ENCODE results near the gene TSHR. TPM values are rescaled to one million over a fixed set of nuclear protein-coding genes. Genes with fewer than 3 reads are reported as not detected.

TSHR gene
- total and polyA plus RNA-seq, 2 of the 13 experiments (the other 11 are each of a cell fraction or from before 2014, with no cell fraction given) = not detected

DNA sequence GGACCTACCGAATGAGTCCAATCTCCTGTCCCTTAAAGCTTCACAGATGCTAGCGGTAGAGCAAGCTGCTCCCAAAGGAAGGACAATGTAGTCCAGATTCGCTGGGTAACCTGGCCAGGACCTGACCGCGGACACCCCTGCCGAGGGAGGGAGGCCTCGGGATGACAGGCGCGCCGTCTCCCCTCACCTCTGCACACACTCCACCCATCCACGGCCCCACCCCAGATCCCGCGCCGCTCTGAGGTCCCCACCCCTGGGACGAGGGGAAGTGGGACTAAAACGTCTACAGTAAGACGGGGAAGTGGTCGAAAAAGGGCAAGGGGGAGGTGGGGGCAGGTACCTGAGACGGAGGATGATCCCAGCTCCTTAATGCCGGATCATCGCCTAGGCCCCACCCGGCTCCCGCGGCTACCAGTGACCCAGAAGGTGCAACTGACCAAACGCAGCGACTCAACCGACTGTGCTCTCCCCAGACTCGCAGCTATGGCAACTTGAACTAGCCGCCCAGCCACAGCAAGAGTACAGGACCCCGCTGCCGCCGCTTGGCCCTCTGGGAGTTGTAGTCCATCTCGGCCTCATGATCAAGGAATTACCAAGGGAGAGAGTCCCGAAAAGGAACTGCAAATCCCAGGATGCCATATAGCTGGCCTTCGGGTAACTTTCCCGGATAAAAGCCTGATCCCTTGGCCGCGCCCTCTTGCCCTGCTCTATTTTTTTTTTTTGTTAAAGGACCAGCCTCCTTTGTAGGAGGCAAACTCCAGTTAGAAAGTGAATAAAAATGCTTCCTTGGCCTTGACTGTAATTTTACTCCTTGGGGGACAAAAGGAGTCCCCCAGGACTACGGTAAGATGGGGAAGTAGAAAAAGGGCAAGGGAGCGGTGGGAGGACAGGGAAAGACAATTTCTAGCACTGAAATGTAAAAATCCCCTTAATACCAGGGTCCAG is 13.9 kb upstream of the TSHR start, which contains the start of gene CEP128 (continued):
- TF ChIP-seq ZNF891 (CRISPR knock-in tag; IDR thresholded peaks at IDR 0.05) (peak; percentile 51; the same call in 1 of the 2 replicates), GABPB1 (CRISPR knock-in tag; IDR thresholded peaks at IDR 0.05) (peak; percentile 80), HDAC2 (CRISPR knock-in tag; IDR thresholded peaks at IDR 0.05) (0 out of 2 replicates have a peak, but pooled peaks have one; percentile 36), AKAP8 (CRISPR knock-in tag; IDR thresholded peaks at IDR 0.05) (no peak), FOXA3 (CRISPR knock-in tag; IDR thresholded peaks at IDR 0.05) (0 out of 2 replicates have a peak, but pooled peaks have one; percentile 18), ZNF501 (CRISPR knock-in tag; IDR thresholded peaks at IDR 0.05) (peak; percentile 72; the same call in 1 of the 2 replicates), DNMT3B (CRISPR knock-in tag; conservative IDR thresholded peaks at IDR 0.05) (no peak), ZFP41 (CRISPR knock-in tag; IDR thresholded peaks at IDR 0.05; ENCODE audit: borderline replicate concordance) (no peak), RBM22 (optimal IDR thresholded peaks at IDR 0.05; ENCODE audit: low read length) (peak; percentile 25), NFIB (CRISPR knock-in tag; IDR thresholded peaks at IDR 0.05; ENCODE audit: borderline replicate concordance) (no peak), PCBP1 (IDR thresholded peaks at IDR 0.05; ENCODE audit: borderline replicate concordance, low read depth, low read length) (0 out of 2 replicates have a peak, but pooled peaks have one; percentile 48), ZSCAN21 (CRISPR knock-in tag; IDR thresholded peaks at IDR 0.05; ENCODE audit: borderline replicate concordance) (no peak), ZNF777 (CRISPR knock-in tag; IDR thresholded peaks at IDR 0.05) (no peak), REPIN1 (CRISPR knock-in tag; IDR thresholded peaks at IDR 0.05; ENCODE audit: borderline replicate concordance, low read depth) (0 out of 2 replicates have a peak, but pooled peaks have one; percentile 29), TGIF2 (CRISPR knock-in tag; IDR thresholded peaks at IDR 0.05) (peak; percentile 80; the same call in 1 of the 2 replicates), SIX4 (CRISPR knock-in tag; IDR thresholded peaks at IDR 0.05) (0 out of 2 replicates have a peak, but pooled peaks have one; percentile 25), U2AF2 (IDR thresholded peaks at IDR 0.05; ENCODE audit: low read depth, low read length) (no peak), AHR (CRISPR knock-in tag; IDR thresholded peaks at IDR 0.05) (no peak; the same call in 1 of the 2 replicates)
- TF ChIP-seq, protein P1, sequence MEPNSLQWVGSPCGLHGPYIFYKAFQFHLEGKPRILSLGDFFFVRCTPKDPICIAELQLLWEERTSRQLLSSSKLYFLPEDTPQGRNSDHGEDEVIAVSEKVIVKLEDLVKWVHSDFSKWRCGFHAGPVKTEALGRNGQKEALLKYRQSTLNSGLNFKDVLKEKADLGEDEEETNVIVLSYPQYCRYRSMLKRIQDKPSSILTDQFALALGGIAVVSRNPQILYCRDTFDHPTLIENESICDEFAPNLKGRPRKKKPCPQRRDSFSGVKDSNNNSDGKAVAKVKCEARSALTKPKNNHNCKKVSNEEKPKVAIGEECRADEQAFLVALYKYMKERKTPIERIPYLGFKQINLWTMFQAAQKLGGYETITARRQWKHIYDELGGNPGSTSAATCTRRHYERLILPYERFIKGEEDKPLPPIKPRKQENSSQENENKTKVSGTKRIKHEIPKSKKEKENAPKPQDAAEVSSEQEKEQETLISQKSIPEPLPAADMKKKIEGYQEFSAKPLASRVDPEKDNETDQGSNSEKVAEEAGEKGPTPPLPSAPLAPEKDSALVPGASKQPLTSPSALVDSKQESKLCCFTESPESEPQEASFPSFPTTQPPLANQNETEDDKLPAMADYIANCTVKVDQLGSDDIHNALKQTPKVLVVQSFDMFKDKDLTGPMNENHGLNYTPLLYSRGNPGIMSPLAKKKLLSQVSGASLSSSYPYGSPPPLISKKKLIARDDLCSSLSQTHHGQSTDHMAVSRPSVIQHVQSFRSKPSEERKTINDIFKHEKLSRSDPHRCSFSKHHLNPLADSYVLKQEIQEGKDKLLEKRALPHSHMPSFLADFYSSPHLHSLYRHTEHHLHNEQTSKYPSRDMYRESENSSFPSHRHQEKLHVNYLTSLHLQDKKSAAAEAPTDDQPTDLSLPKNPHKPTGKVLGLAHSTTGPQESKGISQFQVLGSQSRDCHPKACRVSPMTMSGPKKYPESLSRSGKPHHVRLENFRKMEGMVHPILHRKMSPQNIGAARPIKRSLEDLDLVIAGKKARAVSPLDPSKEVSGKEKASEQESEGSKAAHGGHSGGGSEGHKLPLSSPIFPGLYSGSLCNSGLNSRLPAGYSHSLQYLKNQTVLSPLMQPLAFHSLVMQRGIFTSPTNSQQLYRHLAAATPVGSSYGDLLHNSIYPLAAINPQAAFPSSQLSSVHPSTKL (CRISPR knock-in tag; IDR thresholded peaks at IDR 0.05) = peak; percentile 42
- TF ChIP-seq, protein P2, sequence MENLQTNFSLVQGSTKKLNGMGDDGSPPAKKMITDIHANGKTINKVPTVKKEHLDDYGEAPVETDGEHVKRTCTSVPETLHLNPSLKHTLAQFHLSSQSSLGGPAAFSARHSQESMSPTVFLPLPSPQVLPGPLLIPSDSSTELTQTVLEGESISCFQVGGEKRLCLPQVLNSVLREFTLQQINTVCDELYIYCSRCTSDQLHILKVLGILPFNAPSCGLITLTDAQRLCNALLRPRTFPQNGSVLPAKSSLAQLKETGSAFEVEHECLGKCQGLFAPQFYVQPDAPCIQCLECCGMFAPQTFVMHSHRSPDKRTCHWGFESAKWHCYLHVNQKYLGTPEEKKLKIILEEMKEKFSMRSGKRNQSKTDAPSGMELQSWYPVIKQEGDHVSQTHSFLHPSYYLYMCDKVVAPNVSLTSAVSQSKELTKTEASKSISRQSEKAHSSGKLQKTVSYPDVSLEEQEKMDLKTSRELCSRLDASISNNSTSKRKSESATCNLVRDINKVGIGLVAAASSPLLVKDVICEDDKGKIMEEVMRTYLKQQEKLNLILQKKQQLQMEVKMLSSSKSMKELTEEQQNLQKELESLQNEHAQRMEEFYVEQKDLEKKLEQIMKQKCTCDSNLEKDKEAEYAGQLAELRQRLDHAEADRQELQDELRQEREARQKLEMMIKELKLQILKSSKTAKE (CRISPR knock-in tag; IDR thresholded peaks at IDR 0.05; ENCODE audit: borderline replicate concordance) = no peak
- TF ChIP-seq, protein P3, sequence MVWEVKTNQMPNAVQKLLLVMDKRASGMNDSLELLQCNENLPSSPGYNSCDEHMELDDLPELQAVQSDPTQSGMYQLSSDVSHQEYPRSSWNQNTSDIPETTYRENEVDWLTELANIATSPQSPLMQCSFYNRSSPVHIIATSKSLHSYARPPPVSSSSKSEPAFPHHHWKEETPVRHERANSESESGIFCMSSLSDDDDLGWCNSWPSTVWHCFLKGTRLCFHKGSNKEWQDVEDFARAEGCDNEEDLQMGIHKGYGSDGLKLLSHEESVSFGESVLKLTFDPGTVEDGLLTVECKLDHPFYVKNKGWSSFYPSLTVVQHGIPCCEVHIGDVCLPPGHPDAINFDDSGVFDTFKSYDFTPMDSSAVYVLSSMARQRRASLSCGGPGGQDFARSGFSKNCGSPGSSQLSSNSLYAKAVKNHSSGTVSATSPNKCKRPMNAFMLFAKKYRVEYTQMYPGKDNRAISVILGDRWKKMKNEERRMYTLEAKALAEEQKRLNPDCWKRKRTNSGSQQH (CRISPR knock-in tag; IDR thresholded peaks at IDR 0.05; ENCODE audit: low read depth) = peak; percentile 96

Measured in HepG2 (cell line).